GM21515 (cell line): Measurements from ENCODE around the gene ITPR1.

Experiments
- ATAC-seq: cut with Tn5 transposase; IDR thresholded peaks from one replicate; pipeline ENCODE4 v1.9.1; 2021; ENCODE audit not compliant: unreplicated experiment

ITPR1 gene

GRCh38 chr3:4529876-4530588, 36.9 kb downstream of the ITPR1 start:
- ATAC-seq, result no peak

GRCh38 chr3:4531478-4532025, 38.4 kb downstream of the ITPR1 start:
- ATAC-seq, result no peak

GRCh38 chr3:4532535-4533112, 39.5 kb downstream of the ITPR1 start:
- ATAC-seq, result no peak

- ATAC-seq, result no peak
These were observed 40.6 kb downstream of the ITPR1 start for GRCh38 chr3:4533489-4534443.

- no peak for ATAC-seq
These were observed 41.8 kb downstream of the ITPR1 start for GRCh38 chr3:4534906-4535305.

- ATAC-seq, result no peak
These were observed 43.1 kb downstream of the ITPR1 start for GRCh38 chr3:4536260-4536659.

- no peak for ATAC-seq
These were observed 47.1 kb downstream of the ITPR1 start for GRCh38 chr3:4540267-4540666.

GRCh38 chr3:4543110-4543509, 50.0 kb downstream of the ITPR1 start:
- ATAC-seq, result no peak

GRCh38 chr3:4546346-4547178, 53.4 kb downstream of the ITPR1 start:
- no peak for ATAC-seq

GRCh38 chr3:4547799-4548198, 54.7 kb downstream of the ITPR1 start:
- ATAC-seq, result no peak

- no peak for ATAC-seq
These were observed 55.2 kb downstream of the ITPR1 start for GRCh38 chr3:4548356-4548755.

GRCh38 chr3:4548780-4549179, 55.6 kb downstream of the ITPR1 start:
- ATAC-seq, result no peak

GRCh38 chr3:4549896-4550295, 56.7 kb downstream of the ITPR1 start:
- ATAC-seq, result no peak

- ATAC-seq, result no peak
These were observed 58.0 kb downstream of the ITPR1 start for GRCh38 chr3:4551051-4551711.

GRCh38 chr3:4551794-4552442, 58.8 kb downstream of the ITPR1 start:
- no peak for ATAC-seq

GRCh38 chr3:4552811-4553210, 59.7 kb downstream of the ITPR1 start:
- no peak for ATAC-seq

GRCh38 chr3:4561661-4562060, 68.5 kb downstream of the ITPR1 start:
- no peak for ATAC-seq

GRCh38 chr3:4562595-4562994, 69.4 kb downstream of the ITPR1 start:
- no peak for ATAC-seq

- ATAC-seq, result no peak
These were observed 71.1 kb downstream of the ITPR1 start for GRCh38 chr3:4564270-4564669.
